Measurements from ENCODE around the gene TNIK.

GRCh38 chr3:171229173-171229572, 231.0 kb downstream of the TNIK start:
- TF ChIP-seq CTCF (IDR thresholded peaks at IDR 0.05) (no peak), POLR2A (IDR thresholded peaks at IDR 0.05) (no peak)
